Smooth muscle cell (in vitro differentiated cells): ENCODE data around the gene ERBB4. TPM values are rescaled to one million over a fixed set of nuclear protein-coding genes. Genes with fewer than 3 reads are reported as not detected.

Source experiments
- DNase-seq: peaks from one replicate; lab custom pipeline; 2025; ENCODE audit not compliant: unreplicated experiment; lab: John Stamatoyannopoulos, UW
- H2AFZ ChIP-seq: fragments of 200-600 bp; sonication (generic); 2 replicates; pipeline ENCODE4 v1.6.0; 2016; ENCODE audit warnings: antibody characterized with exemption, low read depth, mild to moderate bottlenecking
- H3F3A ChIP-seq: fragments of 200-600 bp; sonication (generic); 2 replicates; pipeline ENCODE4 v1.6.0; 2017; ENCODE audit warnings: antibody characterized with exemption, low read depth
- H3K27ac ChIP-seq: fragments of 200-600 bp; sonication (generic); 2 replicates; pipeline ENCODE4 v1.5.1; 2016; ENCODE audit warnings: low read depth, mild to moderate bottlenecking
- H3K27me3 ChIP-seq: fragments of 200-600 bp; sonication (generic); 2 replicates; pipeline ENCODE4 v1.6.1; 2016; ENCODE audit warnings: low read depth, mild to moderate bottlenecking
- H3K36me3 ChIP-seq: fragments of 200-600 bp; sonication (generic); 2 replicates; pipeline ENCODE4 v1.5.1; 2016; ENCODE audit warnings: low read depth
- H3K4me1 ChIP-seq: fragments of 200-600 bp; sonication (generic); 2 replicates; pipeline ENCODE4 v1.5.1; 2016; ENCODE audit warnings: low read depth
- H3K4me2 ChIP-seq: fragments of 200-600 bp; sonication (generic); 2 replicates; pipeline ENCODE4 v1.6.0; 2016; ENCODE audit warnings: mild to moderate bottlenecking
- H3K4me3 ChIP-seq: fragments of 200-600 bp; sonication (generic); 2 replicates; pipeline ENCODE4 v1.5.1; 2016; ENCODE audit warnings: mild to moderate bottlenecking
- H3K79me2 ChIP-seq: fragments of 200-600 bp; sonication (generic); 2 replicates; pipeline ENCODE4 v1.6.0; 2016; ENCODE audit warnings: low read depth, mild to moderate bottlenecking
- H3K9ac ChIP-seq: fragments of 200-600 bp; sonication (generic); 2 replicates; pipeline ENCODE4 v1.6.0; 2016; ENCODE audit warnings: low read depth
- H3K9me3 ChIP-seq: fragments of 200-600 bp; sonication (generic); replicated peaks from 2 replicates; pipeline ENCODE4 v1.5.1; 2016; ENCODE audit warnings: low read depth
- H4K20me1 ChIP-seq: fragments of 200-600 bp; sonication (generic); 2 replicates; pipeline ENCODE4 v1.6.0; 2016; ENCODE audit warnings: low read depth
- WGBS: methylation state at CpG from one replicate; pipeline ENCODE4 v1.1.7; 2016; ENCODE audit warnings: low lambda C conversion rate; 5-methylcytosine and 5-hydroxymethylcytosine counted together
- polyA plus RNA-seq: library from polyadenylated mRNA; unstranded; fragments of >200 nt; fragmentation: Nextera tagmentation; extraction: Ambion mirVana; gene quantifications from 2 replicates; pipeline ENCODE4 v1.2.1, GENCODE V29; 2016
- total RNA-seq: library from RNA; depleted of rRNA; stranded (reverse); fragments of >200 nt; gene quantifications from 2 replicates; pipeline ENCODE4 v1.2.3, GENCODE V29; 2014
- TF ChIP-seq, protein P1 (sequence below): fragments of 200-600 bp; sonication (generic); IDR thresholded peaks from 2 replicates; pipeline ENCODE4 v1.5.1; 2017; ENCODE audit warnings: borderline replicate concordance, mild to moderate bottlenecking, antibody characterized with exemption; ENCODE audit not compliant: insufficient read depth, poor library complexity, severe bottlenecking

The ERBB4 gene
- total and polyA plus RNA-seq, 2 experiments from 2014 or later = 0.67 TPM; not detected in 1

DNA sequence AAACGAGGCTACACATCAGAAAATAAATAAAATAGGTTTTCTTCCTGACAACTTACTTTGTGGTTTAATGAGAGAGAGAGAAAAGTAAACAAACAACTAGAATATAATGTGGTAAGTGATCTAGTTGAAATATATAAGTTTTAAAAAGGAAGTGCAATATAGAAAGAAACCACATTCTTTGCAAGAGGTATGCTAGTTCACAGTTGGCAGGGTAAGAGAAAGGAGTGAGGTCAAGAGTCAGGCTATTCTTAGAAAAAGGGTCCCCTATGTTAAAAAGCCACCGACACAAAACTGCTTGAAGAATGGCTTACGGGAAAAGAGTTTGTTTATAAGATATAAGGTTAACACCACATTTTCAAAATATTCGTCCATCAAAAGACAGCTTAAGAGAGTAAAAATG, 462.1 kb downstream of the ERBB4 start:
- no peak overlapping the region for H2AFZ ChIP-seq
- H3K4me1 ChIP-seq = no peaks in the 10 kb centered on the region
- peaks cover 3% of the 10 kb centered on the region for H3K27me3 ChIP-seq
- WGBS = 83% methylated on average over 4 of the region's 4 CpGs
- no peak for DNase-seq
- no peak overlapping the region for H3K27ac ChIP-seq
- TF ChIP-seq, protein P1, sequence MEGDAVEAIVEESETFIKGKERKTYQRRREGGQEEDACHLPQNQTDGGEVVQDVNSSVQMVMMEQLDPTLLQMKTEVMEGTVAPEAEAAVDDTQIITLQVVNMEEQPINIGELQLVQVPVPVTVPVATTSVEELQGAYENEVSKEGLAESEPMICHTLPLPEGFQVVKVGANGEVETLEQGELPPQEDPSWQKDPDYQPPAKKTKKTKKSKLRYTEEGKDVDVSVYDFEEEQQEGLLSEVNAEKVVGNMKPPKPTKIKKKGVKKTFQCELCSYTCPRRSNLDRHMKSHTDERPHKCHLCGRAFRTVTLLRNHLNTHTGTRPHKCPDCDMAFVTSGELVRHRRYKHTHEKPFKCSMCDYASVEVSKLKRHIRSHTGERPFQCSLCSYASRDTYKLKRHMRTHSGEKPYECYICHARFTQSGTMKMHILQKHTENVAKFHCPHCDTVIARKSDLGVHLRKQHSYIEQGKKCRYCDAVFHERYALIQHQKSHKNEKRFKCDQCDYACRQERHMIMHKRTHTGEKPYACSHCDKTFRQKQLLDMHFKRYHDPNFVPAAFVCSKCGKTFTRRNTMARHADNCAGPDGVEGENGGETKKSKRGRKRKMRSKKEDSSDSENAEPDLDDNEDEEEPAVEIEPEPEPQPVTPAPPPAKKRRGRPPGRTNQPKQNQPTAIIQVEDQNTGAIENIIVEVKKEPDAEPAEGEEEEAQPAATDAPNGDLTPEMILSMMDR = no peak
- H3K9me3 ChIP-seq = no peaks in the 10 kb centered on the region
- no peak overlapping the region for H3K4me2 ChIP-seq
- no peaks in the 10 kb centered on the region for H3F3A ChIP-seq
- no peak overlapping the region for H3K9ac ChIP-seq
- H3K79me2 ChIP-seq = no peaks in the 10 kb centered on the region
- no peaks in the 10 kb centered on the region for H4K20me1 ChIP-seq
- no peak overlapping the region for H3K4me3 ChIP-seq
- no peaks in the 10 kb centered on the region for H3K36me3 ChIP-seq

DNA sequence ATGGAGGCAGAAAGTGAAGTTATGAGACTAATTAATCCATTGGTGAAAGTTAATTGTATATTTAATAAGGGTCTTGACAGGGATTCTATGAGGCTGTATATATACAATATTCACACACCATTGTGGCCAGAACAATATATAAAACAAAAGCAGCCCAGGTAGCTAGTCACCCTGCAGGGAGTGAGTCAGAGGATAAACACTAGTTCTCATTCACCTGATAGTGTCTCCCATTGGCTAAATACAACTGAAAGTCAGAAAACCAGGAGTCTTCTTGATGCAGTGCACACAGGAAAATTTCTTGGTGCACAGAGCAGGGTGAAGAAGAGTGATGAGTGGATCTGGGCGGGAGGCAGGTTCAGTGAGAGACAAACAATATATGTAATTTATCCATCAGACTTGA, 465.2 kb downstream of the ERBB4 start:
- no peak overlapping the region for H3K4me2 ChIP-seq
- no peaks in the 10 kb centered on the region for H3K36me3 ChIP-seq
- no peaks in the 10 kb centered on the region for H3K27me3 ChIP-seq
- WGBS = 73% methylated on average over 1 of the region's 1 CpG
- no peaks in the 10 kb centered on the region for H3K9me3 ChIP-seq
- H3K27ac ChIP-seq = no peak overlapping the region
- H3K79me2 ChIP-seq = no peaks in the 10 kb centered on the region
- TF ChIP-seq, protein P1 = no peak
- H2AFZ ChIP-seq = no peak overlapping the region
- no peak overlapping the region for H3K9ac ChIP-seq
- H3K4me3 ChIP-seq = no peak overlapping the region
- H4K20me1 ChIP-seq = no peaks in the 10 kb centered on the region
- H3K4me1 ChIP-seq = no peaks in the 10 kb centered on the region
- H3F3A ChIP-seq = no peaks in the 10 kb centered on the region
- DNase-seq = no peak

DNA sequence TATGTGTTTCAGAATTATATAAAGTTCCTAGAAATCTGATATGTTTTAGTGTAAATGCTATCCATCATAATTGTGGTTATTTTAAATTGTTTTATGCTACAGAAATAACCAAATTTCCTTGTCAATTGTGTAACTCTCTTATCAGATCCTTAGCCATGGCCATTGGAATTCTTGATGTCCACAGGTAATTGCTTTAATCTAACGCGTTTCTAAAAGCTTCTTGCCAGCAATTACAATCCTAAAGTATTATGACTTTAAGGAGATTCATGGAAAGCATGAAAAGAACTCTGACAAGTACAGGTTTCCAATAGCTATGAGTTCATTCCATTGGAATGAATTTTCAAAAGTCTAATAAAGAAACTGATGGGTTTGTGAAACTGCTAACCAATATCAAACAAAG, 472.1 kb downstream of the ERBB4 start:
- Histone ChIP-seq H3K4me3 (no peak overlapping the region), H3K27me3 (no peaks in the 10 kb centered on the region), H3K9ac (no peak overlapping the region), H3K4me2 (no peak overlapping the region), H3K4me1 (no peaks in the 10 kb centered on the region), H3K9me3 (no peaks in the 10 kb centered on the region), H3K27ac (no peak overlapping the region), H4K20me1 (no peaks in the 10 kb centered on the region), H3K79me2 (no peaks in the 10 kb centered on the region), H3K36me3 (no peaks in the 10 kb centered on the region), H2AFZ (no peak overlapping the region), H3F3A (no peaks in the 10 kb centered on the region)
- DNase-seq = no peak
- 86% methylated on average over 2 of the region's 2 CpGs for WGBS
- TF ChIP-seq, protein P1 = no peak

DNA sequence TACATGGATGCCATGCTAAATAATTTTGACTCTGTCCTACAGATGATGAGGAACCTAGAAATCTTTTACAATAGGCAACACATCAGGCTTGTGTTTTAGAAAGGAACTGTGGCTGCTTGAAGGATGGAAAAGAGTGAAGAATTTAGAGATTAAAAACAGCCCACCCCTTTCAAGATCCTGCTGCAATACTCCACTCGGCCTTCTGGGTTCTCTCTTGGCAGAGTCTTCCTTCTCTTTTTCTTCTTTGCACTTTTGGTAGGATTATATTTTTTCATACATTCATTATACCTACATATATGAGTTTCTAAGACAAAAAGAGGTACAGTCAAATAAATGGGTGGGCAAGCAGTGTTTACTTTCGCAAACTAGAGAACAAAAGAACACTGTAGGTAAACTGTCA, 474.3 kb downstream of the ERBB4 start:
- no peak overlapping the region for H3K9ac ChIP-seq
- no peak for DNase-seq
- no peaks in the 10 kb centered on the region for H3K36me3 ChIP-seq
- no peak overlapping the region for H3K4me2 ChIP-seq
- no peaks in the 10 kb centered on the region for H3K79me2 ChIP-seq
- H3K9me3 ChIP-seq = no peaks in the 10 kb centered on the region
- 93% methylated on average over 2 of the region's 2 CpGs for WGBS
- no peaks in the 10 kb centered on the region for H3F3A ChIP-seq
- H3K27me3 ChIP-seq = no peaks in the 10 kb centered on the region
- no peak overlapping the region for H3K27ac ChIP-seq
- no peaks in the 10 kb centered on the region for H3K4me1 ChIP-seq
- H2AFZ ChIP-seq = no peak overlapping the region
- TF ChIP-seq, protein P1 = no peak
- H3K4me3 ChIP-seq = no peak overlapping the region
- no peaks in the 10 kb centered on the region for H4K20me1 ChIP-seq
